ENCODE data around the gene BOLA2.
"Not testable (repeated sequence)": the region's sequence is repeated elsewhere in the genome, so short reads cannot be mapped to it uniquely, and the experiment has no call there.

Gene BOLA2

GRCh38 chr16:29454269-29454668, at the start of gene BOLA2, which contains the start of gene SLX1B:
Gene BOLA2 (minus strand): TSS chr16:29454351. CDS start chr16:29454253, 98 bp downstream.
Gene SLX1B (plus strand): TSS chr16:29454533.
- DNase-seq: not testable (repeated sequence)

GRCh38 chr16:29482276-29482675, 28.1 kb upstream of the BOLA2 start:
- DNase-seq: peak; percentile 46

- not testable (repeated sequence) for DNase-seq
Observed at GRCh38 chr16:29472065-29472464, 17.9 kb upstream of the BOLA2 start.

- DNase-seq: peak; percentile 63
Observed at GRCh38 chr16:29469660-29470059, 15.5 kb upstream of the BOLA2 start.

GRCh38 chr16:29467654-29468366, 13.7 kb upstream of the BOLA2 start:
- DNase-seq: not testable (repeated sequence)

GRCh38 chr16:29466904-29467303, 12.8 kb upstream of the BOLA2 start:
- DNase-seq: not testable (repeated sequence)

- not testable (repeated sequence) for DNase-seq
Observed at GRCh38 chr16:29465985-29466824, 12.1 kb upstream of the BOLA2 start.

GRCh38 chr16:29460647-29461030, 6.5 kb upstream of the BOLA2 start:
- not testable (repeated sequence) for DNase-seq

GRCh38 chr16:29459706-29460646, 5.8 kb upstream of the BOLA2 start, which contains the start of gene SULT1A4:
Gene SULT1A4 (plus strand): TSS chr16:29459913. CDS start chr16:29461386, 1,473 bp downstream.
- DNase-seq: not testable (repeated sequence)

- DNase-seq: peak; percentile 49
Observed at GRCh38 chr16:29457660-29458059, 3.5 kb upstream of the BOLA2 start.

- DNase-seq: not testable (repeated sequence)
Observed at GRCh38 chr16:29454828-29455227, 677 bp upstream of the BOLA2 start.

- DNase-seq: not testable (repeated sequence)
Observed at GRCh38 chr16:29453754-29454153, 397 bp downstream of the BOLA2 start.

- DNase-seq: not testable (repeated sequence)
Observed at GRCh38 chr16:29425390-29425789, 28.8 kb downstream of the BOLA2 start.

- not testable (repeated sequence) for DNase-seq
Observed at GRCh38 chr16:29423587-29423986, 30.6 kb downstream of the BOLA2 start.

- not testable (repeated sequence) for DNase-seq
Observed at GRCh38 chr16:29405249-29405648, 48.9 kb downstream of the BOLA2 start.
